K562 (cell line): ENCODE measurements around the gene ZBTB20. TPM values are rescaled to one million over a fixed set of nuclear protein-coding genes. Genes with fewer than 3 reads are reported as not detected.

Experiments
- ATAC-seq: fragments of 200-7000 bp; cut with Tn5 transposase; 3 replicates; pipeline ENCODE4 v1.9.1; 2020; ENCODE audit warnings: moderate library complexity
- BruUV-seq: library from RNA; stranded (reverse); fragments of 400-500 nt; replicated peaks from 2 replicates; lab custom pipeline; 2021; lab: Mats Ljungman, UMichigan
- CTCF ChIA-PET: fragments of 300-600 bp; formaldehyde crosslinking; extraction: SDS; loops from one replicate; lab custom pipeline; 2021; ENCODE audit warnings: low intra/inter-chr PET ratio; lab: Yijun Ruan, JAX
- POLR2A ChIA-PET: fragments of 300-600, 350-650 bp; sonication (Branson Sonifier 250); formaldehyde crosslinking; extraction: SDS; loops from one replicate; lab custom pipeline; 2021; ENCODE audit warnings: antibody characterized with exemption, inconsistent platforms; lab: Yijun Ruan, JAX
- DNase-seq, 4 experiments: peaks; one replicate each; pipeline versions ENCODE4 v3.0.0 to v3.0.0-alpha.2; 2011 to 2018; ENCODE audit warnings: low spot score in 3 of 4, mixed read lengths in 3 of 4; ENCODE audit errors: extremely low read depth in 1 of 4
- FAIRE-seq: peaks from 2 replicates; lab custom pipeline; 2011; peaks lifted over from hg19 to GRCh38; lab: Jason Lieb, UNC
- H2AFZ ChIP-seq: 2 replicates; pipeline ENCODE4 v1.6.0; 2011; ENCODE audit warnings: low read depth, low read length, control low read depth, inconsistent platforms
- H3K27ac ChIP-seq: fragments of 200-600 bp; 3 replicates; pipeline ENCODE4 v1.8.0; 2011; ENCODE audit warnings: low read depth, mild to moderate bottlenecking, control low read depth, inconsistent platforms, low read length, moderate library complexity, mixed read lengths; ENCODE audit errors: extremely low read depth
- H3K27me3 ChIP-seq, 2 experiments: fragments of 300-600 bp in 1 of 2; 2 replicates in 1 of 2; 3 replicates in 1 of 2; pipeline versions ENCODE4 v1.6.0 to v1.8.0; 2011; ENCODE audit warnings: inconsistent platforms in 2 of 2, low read length in 2 of 2, mild to moderate bottlenecking in 1 of 2, mixed read lengths in 1 of 2, moderate library complexity in 1 of 2; ENCODE audit not compliant: control insufficient read depth in 2 of 2, insufficient read depth in 2 of 2
- H3K36me3 ChIP-seq: fragments of 300-600 bp; 3 replicates; pipeline ENCODE4 v1.8.0; 2011; ENCODE audit warnings: mild to moderate bottlenecking, low read length, inconsistent platforms; ENCODE audit not compliant: control insufficient read depth, insufficient read depth
- H3K4me1 ChIP-seq, 2 experiments: fragments of 200-600 bp in 1 of 2; replicated peaks in 1 of 2; 2 replicates in 1 of 2; 3 replicates in 1 of 2; pipeline versions ENCODE4 v1.5.1 to v1.8.0; 2011; ENCODE audit warnings: inconsistent platforms in 2 of 2, low read length in 2 of 2, mild to moderate bottlenecking in 1 of 2, mixed read lengths in 1 of 2, moderate library complexity in 1 of 2; ENCODE audit not compliant: control insufficient read depth in 2 of 2, insufficient read depth in 2 of 2
- H3K4me2 ChIP-seq: 2 replicates; pipeline ENCODE4 v1.6.1; 2011; ENCODE audit warnings: low read length, control low read depth, inconsistent platforms, mixed read lengths; ENCODE audit not compliant: insufficient read depth
- H3K4me3 ChIP-seq: fragments of 200-600 bp; sonication (generic), shearing (Covaris generic); 2 replicates; pipeline ENCODE4 v1.5.1; 2016; ENCODE audit warnings: control low read depth, inconsistent platforms
- H3K79me2 ChIP-seq: fragments of 200-600 bp; 3 replicates; pipeline ENCODE4 v1.8.0; 2011; ENCODE audit warnings: low read length, inconsistent platforms; ENCODE audit not compliant: control insufficient read depth, insufficient read depth
- H3K9ac ChIP-seq, 2 experiments: 2 replicates each; pipeline versions ENCODE4 v1.6.0 to v1.6.1; 2011; ENCODE audit warnings: low read depth in 2 of 2, low read length in 2 of 2, control low read depth in 1 of 2, inconsistent platforms in 1 of 2, mild to moderate bottlenecking in 1 of 2, mixed read lengths in 1 of 2; ENCODE audit not compliant: insufficient read depth in 1 of 2
- H3K9me1 ChIP-seq: one replicate; pipeline ENCODE4 v1.6.0; 2011; ENCODE audit warnings: inconsistent platforms, mild to moderate bottlenecking, low read length, moderate library complexity; ENCODE audit not compliant: control insufficient read depth, insufficient read depth
- H3K9me3 ChIP-seq: replicated peaks from 2 replicates; pipeline ENCODE4 v1.5.1; 2011; ENCODE audit warnings: low read depth, low read length, inconsistent platforms; ENCODE audit not compliant: control insufficient read depth, insufficient read depth
- H4K20me1 ChIP-seq: replicated peaks from 2 replicates; pipeline ENCODE4 v1.6.1; 2011; ENCODE audit warnings: low read length, inconsistent platforms, mixed read lengths; ENCODE audit not compliant: control insufficient read depth, insufficient read depth
- MEIS2 ChIP-seq: fragments of 450-650 bp; IDR thresholded peaks from 2 replicates; pipeline ENCODE4 v1.6.1; 2014; ENCODE audit warnings: mild to moderate bottlenecking; ENCODE audit not compliant: partially characterized antibody
- TAF1 ChIP-seq: IDR thresholded peaks from 2 replicates; pipeline ENCODE4 v1.6.1; 2011; ENCODE audit warnings: mild to moderate bottlenecking, low read length, moderate library complexity; ENCODE audit not compliant: insufficient read depth, control insufficient read depth, severe bottlenecking; ENCODE audit errors: extremely low read depth
- TBP ChIP-seq: optimal IDR thresholded peaks from 2 replicates; pipeline ENCODE3; 2011; ENCODE audit warnings: low read depth, low read length, improper control_type of control experiment
- ZBTB43 ChIP-seq: sonication (generic); formaldehyde crosslinking; IDR thresholded peaks from 2 replicates; pipeline ENCODE4 v1.8.0; 2023; ENCODE audit warnings: mild to moderate bottlenecking, missing genetic modification reagents
- ZBTB5 ChIP-seq: fragments of 450-650 bp; IDR thresholded peaks from 2 replicates; pipeline ENCODE4 v1.6.1; 2017; ENCODE audit warnings: antibody characterized with exemption
- ZNF184 ChIP-seq: sonication (generic); formaldehyde crosslinking; IDR thresholded peaks from 2 replicates; pipeline ENCODE4 v1.5.0; 2020; ENCODE audit warnings: missing genetic modification reagents
- ZNF41 ChIP-seq: fragments of 250-450 bp; sonication (Bioruptor Pico); conservative IDR thresholded peaks from 2 replicates; pipeline ENCODE4 v1.4.0; 2020; ENCODE audit warnings: mild to moderate bottlenecking
- WGBS: fragments of 100-300 bp; shearing (Covaris generic); methylation state at CpG from one replicate; pipeline ENCODE4 v1.1.6; 2016; ENCODE audit warnings: low coverage, mixed read lengths; ENCODE audit not compliant: insufficient coverage; ENCODE audit errors: missing lambda C conversion rate; 5-methylcytosine and 5-hydroxymethylcytosine counted together
- in situ Hi-C: fragments of 300-500 bp; cut with MboI; formaldehyde crosslinking; loops from 4 replicates; pipeline ENCODE4 v1.15.0; 2018; ENCODE audit warnings: inconsistent platforms, mixed read lengths
- intact Hi-C: fragments of 100-400 bp; cut with micrococcal nuclease; formaldehyde crosslinking; loops from 2 replicates; pipeline ENCODE4 v1.14.2; 2022
- polyA plus RNA-seq, 8 experiments: library from polyadenylated mRNA; depleted of rRNA in 4 of 8; stranded (reverse) in 5 of 8; unstranded in 3 of 8; fragments of >200 nt; fragmentation: Nextera tagmentation in 2 of 8; fragmentation: Illumina TruSeq in 1 of 8; extraction: Ambion mirVana in 2 of 8; extraction: Trizol in 1 of 8; gene quantifications; 2 replicates each; pipeline versions ENCODE4 v1.2.1 to v1.2.3, GENCODE V29; 2011 to 2014; ENCODE audit warnings: inconsistent platforms in 1 of 8, missing spikeins in 1 of 8
- total RNA-seq, 7 experiments: library from RNA; depleted of rRNA in 6 of 7; stranded (reverse); fragments of >200 nt in 6 of 7; fragmentation: Illumina TruSeq in 2 of 7; extraction: Trizol in 2 of 7; gene quantifications; 2 replicates each; pipeline versions ENCODE4 v1.2.1 to v1.2.3, GENCODE V29; 2011 to 2021; ENCODE audit warnings: low replicate concordance in 1 of 7

ZBTB20 gene
- total and polyA plus RNA-seq, 9 of the 15 experiments (the other 6 are each of a cell fraction or from before 2014, with no cell fraction given), result 0.17 to 1.7 (median 0.45) TPM

DNA sequence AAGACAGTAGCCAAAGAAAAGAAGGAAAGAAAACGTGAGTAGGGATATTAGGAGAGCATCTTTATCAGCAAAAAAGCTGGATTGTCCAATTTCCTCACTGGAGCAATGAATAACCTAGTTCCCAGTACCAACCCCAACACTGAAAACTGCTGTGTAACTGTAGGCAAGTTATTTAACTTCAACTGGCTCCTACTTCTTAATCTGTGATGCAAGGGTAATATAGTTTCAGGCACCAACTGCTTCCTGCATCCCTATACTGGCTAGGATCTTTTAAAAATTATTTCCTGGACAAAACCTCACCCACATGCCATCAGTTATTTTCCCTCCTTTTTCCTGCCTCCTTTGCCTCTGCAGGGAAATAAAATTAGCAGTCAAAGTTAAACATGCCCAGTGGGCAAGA lies 59.6 kb downstream of the ZBTB20 start:
- no peaks in the 10 kb centered on the region for H3K9me1 ChIP-seq
- no peak for ATAC-seq
- WGBS, result 14% methylated on average over 1 of the region's 1 CpG
- H3K4me1 ChIP-seq, result no peaks in the 10 kb centered on the region
- intact Hi-C loops, result loop anchor here (10.0 kb wide), 1 partner anchor 263 kb away; no protein-coding TSS in a partner anchor
- H3K4me3 ChIP-seq, result no peak overlapping the region
- BruUV-seq, result no TSS peak
- H3K9ac ChIP-seq, result no peak overlapping the region
- POLR2A ChIA-PET, result no interaction called here
- H2AFZ ChIP-seq, result no peak overlapping the region
- no peaks in the 10 kb centered on the region for H3K27me3 ChIP-seq
- FAIRE-seq, result no peak
- H3K27ac ChIP-seq, result no peak overlapping the region
- TF ChIP-seq ZBTB43 (CRISPR knock-in tag), result no peak
- TF ChIP-seq ZNF184 (CRISPR knock-in tag), result no peak
- no peak for TF ChIP-seq ZBTB5
- TF ChIP-seq TAF1, result no peak
- TF ChIP-seq ZNF41, result no peak
- TF ChIP-seq MEIS2, result no peak
- TF ChIP-seq TBP, result no peak
- TF ChIP-seq, all 486 proteins: peak for 0
- in situ Hi-C loops, result no loop called here
- Histone ChIP-seq H4K20me1 (no peaks in the 10 kb centered on the region), H3K79me2 (no peaks in the 10 kb centered on the region), H3K36me3 (no peaks in the 10 kb centered on the region), H3K4me2 (no peak overlapping the region), H3K9me3 (no peaks in the 10 kb centered on the region)
- CTCF ChIA-PET, result no interaction called here
- no peak for DNase-seq
